Muscle layer of colon (tissue), 2 donors: ENCODE data around the gene PLRG1.

Experiments
- H3K27ac ChIP-seq: one replicate; pipeline ENCODE4 v1.7.0; 2013; ENCODE audit warnings: low read depth, mild to moderate bottlenecking, low read length, moderate library complexity
- H3K27me3 ChIP-seq, 2 donors: one replicate each; pipeline ENCODE4 v1.7.0; 2013; ENCODE audit warnings: low read length in 2 of 2, mild to moderate bottlenecking in 2 of 2; ENCODE audit not compliant: insufficient read depth in 2 of 2, control insufficient read depth in 1 of 2
- H3K36me3 ChIP-seq: one replicate; pipeline ENCODE4 v1.7.0; 2013; ENCODE audit warnings: mild to moderate bottlenecking, low read length; ENCODE audit not compliant: insufficient read depth
- H3K4me1 ChIP-seq: one replicate; pipeline ENCODE4 v1.7.0; 2013; ENCODE audit warnings: mild to moderate bottlenecking, low read length; ENCODE audit not compliant: insufficient read depth
- H3K4me3 ChIP-seq, 2 donors: one replicate each; pipeline ENCODE4 v1.7.0; 2013; ENCODE audit warnings: low read length in 2 of 2, low read depth in 1 of 2, mild to moderate bottlenecking in 1 of 2, moderate library complexity in 1 of 2
- H3K9ac ChIP-seq: one replicate; pipeline ENCODE4 v1.7.0; 2013; ENCODE audit warnings: low read length
- H3K9me3 ChIP-seq: one replicate; pipeline ENCODE4 v1.7.0; 2013; ENCODE audit warnings: mild to moderate bottlenecking, low read length
- donor health status: abdominal sarcoma.
- donor health status: Adenocarcinoma of cecum.

The PLRG1 gene

GRCh38 chr4:154569584-154569983 lies 19.4 kb upstream of the PLRG1 start:
- no peak overlapping the region for H3K27ac ChIP-seq
- H3K9ac ChIP-seq = no peak overlapping the region
- H3K4me1 ChIP-seq = no peaks in the 10 kb centered on the region
- no peaks in the 10 kb centered on the region for H3K9me3 ChIP-seq
- H3K36me3 ChIP-seq = no peaks in the 10 kb centered on the region
- no peaks in the 10 kb centered on the region for H3K27me3 ChIP-seq
- H3K4me3 ChIP-seq = no peak overlapping the region

- H3K4me3 ChIP-seq = no peak overlapping the region
- H3K36me3 ChIP-seq = no peaks in the 10 kb centered on the region
- no peak overlapping the region for H3K9ac ChIP-seq
- H3K27ac ChIP-seq = no peak overlapping the region
- H3K27me3 ChIP-seq = no peaks in the 10 kb centered on the region
- H3K4me1 ChIP-seq = no peaks in the 10 kb centered on the region
- H3K9me3 ChIP-seq = no peaks in the 10 kb centered on the region
These were observed 18.8 kb upstream of the PLRG1 start for GRCh38 chr4:154569028-154569427.

DNA sequence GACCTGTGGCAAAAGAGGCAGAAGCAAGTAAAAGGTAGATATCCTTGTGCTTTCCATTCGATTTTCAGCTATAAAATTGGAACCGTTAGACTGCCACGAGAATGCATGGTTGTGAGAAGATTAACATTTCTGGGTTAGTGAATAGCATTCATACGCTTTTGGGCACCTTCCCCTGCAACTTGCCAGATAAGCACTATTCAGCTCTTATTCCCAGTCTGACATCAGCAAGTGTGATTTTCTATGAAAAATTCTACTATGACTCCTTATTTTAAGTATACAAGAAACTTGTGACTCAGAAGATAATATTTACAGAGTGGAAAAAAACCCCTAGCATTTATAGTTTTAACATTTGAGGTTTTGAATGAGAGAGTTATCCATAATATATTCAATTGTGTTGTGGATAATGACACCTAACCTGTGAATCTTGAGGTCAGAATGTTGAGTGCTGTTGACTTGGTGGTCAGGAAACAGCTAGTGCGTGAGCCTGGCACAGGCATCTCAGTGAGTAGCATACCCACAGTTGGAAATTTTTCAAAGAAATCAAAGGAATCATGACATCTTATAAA lies 16.5 kb upstream of the PLRG1 start:
- no peaks in the 10 kb centered on the region for H3K9me3 ChIP-seq
- H3K36me3 ChIP-seq = no peaks in the 10 kb centered on the region
- no peak overlapping the region for H3K27ac ChIP-seq
- no peaks in the 10 kb centered on the region for H3K4me1 ChIP-seq
- no peak overlapping the region for H3K9ac ChIP-seq
- no peak overlapping the region for H3K4me3 ChIP-seq
- H3K27me3 ChIP-seq = no peaks in the 10 kb centered on the region

DNA sequence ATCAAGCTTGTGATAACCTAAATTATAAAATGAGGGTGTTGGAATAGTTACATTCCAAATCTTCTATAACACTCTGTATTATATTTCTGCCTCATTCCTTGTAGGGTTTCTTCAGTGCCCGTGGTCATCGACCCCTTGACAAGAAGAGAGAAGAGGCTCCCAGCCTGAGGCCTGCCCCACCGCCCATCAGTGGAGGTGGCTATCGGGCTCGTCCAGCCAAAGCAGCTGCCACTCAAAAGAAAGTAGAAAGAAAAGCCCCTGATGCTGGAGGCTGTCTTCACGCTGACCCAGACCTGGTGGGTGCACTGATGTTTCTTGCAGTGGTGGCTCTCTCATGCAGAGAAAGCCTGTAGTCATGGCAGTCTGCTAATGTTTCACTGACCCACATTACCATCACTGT lies 15.5 kb upstream of the PLRG1 start:
- no peaks in the 10 kb centered on the region for H3K4me1 ChIP-seq
- no peak overlapping the region for H3K4me3 ChIP-seq
- no peaks in the 10 kb centered on the region for H3K9me3 ChIP-seq
- no peak overlapping the region for H3K9ac ChIP-seq
- H3K27me3 ChIP-seq = no peaks in the 10 kb centered on the region
- H3K27ac ChIP-seq = no peak overlapping the region
- H3K36me3 ChIP-seq = no peaks in the 10 kb centered on the region

DNA sequence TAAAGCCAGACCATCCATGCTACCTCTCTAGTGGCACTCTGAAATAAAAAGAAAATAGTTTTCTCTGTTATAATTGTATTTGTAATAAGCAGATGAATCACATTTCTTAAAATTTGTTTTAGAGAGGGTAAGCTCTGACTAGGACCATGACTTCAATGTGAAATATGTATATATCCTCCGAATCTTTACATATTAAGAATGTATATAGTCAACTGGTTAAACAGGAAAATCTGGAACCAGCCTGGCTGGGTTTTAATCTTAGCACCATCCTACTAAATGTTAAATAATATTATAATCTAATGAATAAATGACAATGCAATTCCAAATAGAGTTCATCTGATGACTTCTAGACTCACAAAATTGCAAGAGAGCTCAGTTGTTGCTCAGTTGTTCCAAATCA lies 14.1 kb upstream of the PLRG1 start:
- Histone ChIP-seq H3K9ac (no peak overlapping the region), H3K9me3 (no peaks in the 10 kb centered on the region), H3K27ac (no peak overlapping the region), H3K36me3 (no peaks in the 10 kb centered on the region), H3K4me1 (no peaks in the 10 kb centered on the region), H3K27me3 (no peaks in the 10 kb centered on the region), H3K4me3 (no peak overlapping the region)

DNA sequence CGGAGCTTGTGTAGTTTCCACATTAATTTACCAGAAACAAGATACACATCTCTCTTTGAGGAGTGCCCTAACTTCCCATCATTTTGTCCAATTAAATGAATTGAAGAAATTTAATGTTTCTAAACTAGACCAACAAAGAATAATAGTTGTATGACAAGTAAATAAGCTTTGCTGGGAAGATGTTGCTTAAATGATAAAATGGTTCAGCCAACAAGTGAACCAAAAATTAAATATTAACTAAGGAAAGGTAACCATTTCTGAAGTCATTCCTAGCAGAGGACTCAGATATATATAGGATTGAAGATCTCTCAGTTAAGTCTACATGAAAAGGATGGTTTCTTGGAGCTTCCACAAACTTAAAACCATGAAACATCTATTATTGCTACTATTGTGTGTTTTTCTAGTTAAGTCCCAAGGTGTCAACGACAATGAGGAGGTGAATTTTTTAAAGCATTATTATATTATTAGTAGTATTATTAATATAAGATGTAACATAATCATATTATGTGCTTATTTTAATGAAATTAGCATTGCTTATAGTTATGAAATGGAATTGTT lies 12.6 kb upstream of the PLRG1 start, which contains the start of gene FGB:
Gene FGB, plus strand, starts transcription at position 315 of the 558 bp plus-strand sequence. Its CDS starts 8 bp downstream, at position 323.
- H3K9me3 ChIP-seq = no peaks in the 10 kb centered on the region
- H3K27ac ChIP-seq = no peak within 1 kb of the TSS
- H3K4me3 ChIP-seq = no peak within 1 kb of the TSS
- H3K36me3 ChIP-seq = no peaks in the 10 kb centered on the region
- H3K9ac ChIP-seq = no peak within 1 kb of the TSS
- no peaks in the 10 kb centered on the region for H3K27me3 ChIP-seq
- H3K4me1 ChIP-seq = no peaks in the 10 kb centered on the region

DNA sequence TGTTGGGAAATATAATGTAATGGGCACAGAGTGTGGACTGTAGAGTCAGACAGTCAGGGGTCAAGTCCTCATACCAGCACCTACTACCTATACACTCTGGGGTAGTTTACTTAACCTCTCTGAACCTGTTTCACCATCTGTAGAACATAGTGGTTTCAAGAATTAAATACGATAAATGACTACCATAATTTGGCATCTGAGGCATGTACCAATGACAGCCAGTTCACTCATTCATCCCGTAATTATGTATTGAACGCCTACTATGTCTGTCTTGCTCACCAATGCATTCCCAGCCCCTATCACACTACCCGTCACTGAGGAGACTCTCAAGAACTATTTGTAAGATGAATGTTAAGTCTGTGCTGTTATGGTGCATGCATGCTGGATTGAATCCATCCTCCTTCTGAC lies 10.6 kb upstream of the PLRG1 start:
- no peak overlapping the region for H3K9ac ChIP-seq
- H3K4me1 ChIP-seq = no peaks in the 10 kb centered on the region
- no peaks in the 10 kb centered on the region for H3K9me3 ChIP-seq
- no peak overlapping the region for H3K4me3 ChIP-seq
- no peak overlapping the region for H3K27ac ChIP-seq
- H3K27me3 ChIP-seq = no peaks in the 10 kb centered on the region
- H3K36me3 ChIP-seq = no peaks in the 10 kb centered on the region

DNA sequence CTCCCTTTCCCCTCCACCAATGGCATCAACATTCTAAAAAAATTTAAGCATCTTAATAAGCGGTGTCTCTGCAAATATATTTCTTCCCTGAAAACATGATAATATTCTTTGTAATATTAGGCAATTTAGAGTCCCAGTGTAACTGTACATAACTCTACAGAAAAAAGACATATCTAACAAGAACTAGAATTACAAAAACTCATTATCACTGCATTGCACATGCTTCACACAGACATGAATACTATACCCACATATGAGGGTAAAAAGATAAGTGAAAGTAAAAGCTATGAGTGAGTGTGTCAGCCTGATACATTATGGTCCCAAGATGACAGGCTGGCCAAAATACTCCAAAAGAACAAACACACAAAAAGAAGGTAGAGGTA lies 10.2 kb upstream of the PLRG1 start:
- Histone ChIP-seq H3K4me1 (no peaks in the 10 kb centered on the region), H3K4me3 (no peak overlapping the region), H3K27me3 (no peaks in the 10 kb centered on the region), H3K27ac (no peak overlapping the region), H3K36me3 (no peaks in the 10 kb centered on the region), H3K9ac (no peak overlapping the region), H3K9me3 (no peaks in the 10 kb centered on the region)

DNA sequence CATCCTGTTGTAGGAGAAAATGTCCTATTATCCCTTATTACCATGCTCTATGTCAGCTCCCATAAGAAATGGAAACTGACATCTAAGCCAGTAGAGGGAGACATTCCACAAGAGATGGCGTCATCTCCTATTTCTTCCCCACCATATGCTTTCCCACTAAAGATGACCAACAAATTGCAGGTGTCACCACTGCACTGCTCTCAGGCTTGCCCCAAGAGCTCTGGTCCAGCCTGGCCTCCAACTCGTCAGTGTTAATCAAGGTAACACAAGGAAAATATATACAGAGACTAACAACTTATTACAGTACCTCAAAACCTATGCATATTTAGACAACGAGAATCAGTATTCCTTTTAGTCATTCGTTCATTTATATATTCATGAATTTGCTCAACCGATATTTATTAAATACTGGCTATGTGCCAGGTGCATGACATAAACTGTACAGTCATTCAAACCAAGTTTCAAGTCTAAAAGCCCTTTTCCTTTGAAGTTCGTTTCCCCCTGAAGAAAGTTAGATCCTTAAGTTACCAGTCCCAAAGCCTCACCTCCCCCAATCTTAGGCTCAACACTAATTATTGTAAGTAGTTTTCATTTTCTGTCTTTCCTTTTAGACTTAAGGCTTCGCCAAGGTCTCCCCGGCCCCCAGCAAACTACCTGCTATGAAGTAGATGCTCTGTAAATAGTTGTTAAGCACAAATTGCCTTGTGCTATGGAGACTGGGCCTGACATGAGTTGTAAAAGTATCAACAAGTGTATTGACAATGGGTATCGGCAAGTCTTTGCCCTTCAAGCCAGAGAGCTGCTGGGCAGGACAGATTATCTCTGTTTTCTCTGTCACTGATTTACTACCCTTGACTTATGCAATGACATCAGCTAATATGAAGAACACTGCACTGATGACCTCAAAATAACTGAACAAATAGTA lies 9.6 kb upstream of the PLRG1 start:
- H3K27me3 ChIP-seq = no peaks in the 10 kb centered on the region
- no peak overlapping the region for H3K4me3 ChIP-seq
- no peaks in the 10 kb centered on the region for H3K9me3 ChIP-seq
- no peaks in the 10 kb centered on the region for H3K4me1 ChIP-seq
- H3K9ac ChIP-seq = no peak overlapping the region
- H3K27ac ChIP-seq = no peak overlapping the region
- H3K36me3 ChIP-seq = no peaks in the 10 kb centered on the region

DNA sequence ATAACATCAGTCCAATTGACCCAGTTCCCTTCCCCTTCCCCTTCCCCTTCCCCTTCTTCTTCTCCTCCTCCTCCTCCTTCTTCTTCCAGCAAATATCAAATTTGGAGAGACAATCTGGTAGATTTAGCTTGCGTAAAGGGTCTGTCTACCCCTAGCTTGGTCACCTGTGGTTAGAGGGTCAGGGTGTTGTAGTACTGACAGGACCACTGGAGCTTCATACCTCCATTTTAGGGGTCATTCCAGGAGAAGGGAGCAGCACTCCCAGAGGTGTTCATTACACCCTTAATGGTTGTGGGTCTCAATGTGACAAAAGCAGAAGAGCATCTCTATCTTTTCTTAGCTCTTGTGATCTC lies 8.9 kb upstream of the PLRG1 start:
- H3K27ac ChIP-seq = no peak overlapping the region
- H3K36me3 ChIP-seq = no peaks in the 10 kb centered on the region
- no peaks in the 10 kb centered on the region for H3K9me3 ChIP-seq
- H3K4me1 ChIP-seq = no peaks in the 10 kb centered on the region
- H3K4me3 ChIP-seq = no peak overlapping the region
- no peaks in the 10 kb centered on the region for H3K27me3 ChIP-seq
- H3K9ac ChIP-seq = no peak overlapping the region

DNA sequence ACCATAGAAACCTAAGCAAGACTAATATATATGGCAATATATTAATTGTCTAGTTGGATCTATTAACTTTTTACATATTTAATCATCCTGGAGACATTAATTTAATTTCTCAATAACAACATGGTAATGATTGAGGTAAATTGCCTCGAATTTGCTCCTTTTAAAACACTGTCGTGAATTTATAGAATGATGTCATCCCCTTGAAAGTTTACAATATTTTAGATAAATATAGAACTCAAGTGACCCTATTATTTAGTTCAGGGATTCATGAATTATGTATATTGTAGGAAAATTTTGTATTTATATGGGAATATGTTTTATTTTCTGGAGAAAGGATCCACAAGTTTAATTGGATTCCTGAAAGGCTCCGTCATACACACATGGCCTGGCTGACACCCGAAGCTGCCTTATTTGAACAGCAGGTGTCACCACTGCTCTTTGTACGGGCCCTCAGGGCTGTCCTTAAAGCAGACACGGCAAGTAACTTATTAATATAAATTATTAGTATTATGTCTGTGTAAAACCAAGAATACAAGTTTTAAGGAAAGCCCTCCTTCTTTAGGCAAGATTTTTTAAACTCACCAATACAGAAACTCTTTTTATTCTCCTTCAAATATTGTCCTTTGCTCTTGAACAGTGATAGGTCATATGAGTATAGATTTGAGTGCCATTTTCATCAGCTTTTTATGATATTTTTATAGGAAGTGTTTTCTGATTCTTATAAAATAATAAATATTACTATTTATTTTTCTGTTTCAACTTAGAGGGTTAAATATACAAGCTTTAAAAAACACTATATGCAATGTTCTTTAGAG lies 1.9 kb upstream of the PLRG1 start:
- Histone ChIP-seq H3K36me3 (peaks cover 5% of the 10 kb centered on the region), H3K27me3 (no peaks in the 10 kb centered on the region), H3K27ac (peak overlapping the region; percentile 39), H3K4me1 (peaks cover 13% of the 10 kb centered on the region), H3K9ac (no peak overlapping the region), H3K9me3 (no peaks in the 10 kb centered on the region), H3K4me3 (no peak overlapping the region)
